Fibroblast of lung (primary cell): ENCODE results near the gene AK9.

Experiments
- EZH2 ChIP-seq: IDR thresholded peaks from 2 replicates; pipeline ENCODE4 v1.5.1; 2012; ENCODE audit warnings: low read length, control low read depth, mild to moderate bottlenecking; ENCODE audit errors: missing control alignments
- TF ChIP-seq, protein P1 (sequence below), 2 donors: IDR thresholded peaks in 1 of 2; conservative IDR thresholded peaks in 1 of 2; 1 replicate in 1 of 2; 2 replicates in 1 of 2; pipeline ENCODE4 v1.5.1; 2011 to 2012; ENCODE audit warnings: low read length in 2 of 2, control low read depth in 1 of 2, inconsistent platforms in 1 of 2, low read depth in 1 of 2, mild to moderate bottlenecking in 1 of 2

GRCh38 chr6:109526905-109527628 is 163.9 kb downstream of the AK9 start:
- TF ChIP-seq, protein P1, sequence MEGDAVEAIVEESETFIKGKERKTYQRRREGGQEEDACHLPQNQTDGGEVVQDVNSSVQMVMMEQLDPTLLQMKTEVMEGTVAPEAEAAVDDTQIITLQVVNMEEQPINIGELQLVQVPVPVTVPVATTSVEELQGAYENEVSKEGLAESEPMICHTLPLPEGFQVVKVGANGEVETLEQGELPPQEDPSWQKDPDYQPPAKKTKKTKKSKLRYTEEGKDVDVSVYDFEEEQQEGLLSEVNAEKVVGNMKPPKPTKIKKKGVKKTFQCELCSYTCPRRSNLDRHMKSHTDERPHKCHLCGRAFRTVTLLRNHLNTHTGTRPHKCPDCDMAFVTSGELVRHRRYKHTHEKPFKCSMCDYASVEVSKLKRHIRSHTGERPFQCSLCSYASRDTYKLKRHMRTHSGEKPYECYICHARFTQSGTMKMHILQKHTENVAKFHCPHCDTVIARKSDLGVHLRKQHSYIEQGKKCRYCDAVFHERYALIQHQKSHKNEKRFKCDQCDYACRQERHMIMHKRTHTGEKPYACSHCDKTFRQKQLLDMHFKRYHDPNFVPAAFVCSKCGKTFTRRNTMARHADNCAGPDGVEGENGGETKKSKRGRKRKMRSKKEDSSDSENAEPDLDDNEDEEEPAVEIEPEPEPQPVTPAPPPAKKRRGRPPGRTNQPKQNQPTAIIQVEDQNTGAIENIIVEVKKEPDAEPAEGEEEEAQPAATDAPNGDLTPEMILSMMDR (conservative IDR thresholded peaks at IDR 0.05 in 1 of 2, IDR thresholded peaks at IDR 0.05 in 1 of 2; ENCODE audit: low read depth in 1 of 2, low read length in 2 of 2), result peak; percentile 54 to 66
- TF ChIP-seq EZH2, result no peak
